NCI-H2081 (cell line): ENCODE measurements around the gene USP15.
"Not testable (repeated sequence)": the region's sequence is repeated elsewhere in the genome, so short reads cannot be mapped to it uniquely, and the experiment has no call there.

ENCODE experiments used
- DNase-seq, 2 experiments: peaks; one replicate each; lab custom pipeline; 2025; lab: John Stamatoyannopoulos, UW

USP15 gene

GRCh38 chr12:62448436-62448835, 188.2 kb downstream of the USP15 start:
- no peak for DNase-seq

- DNase-seq = not testable (repeated sequence)
These were observed 195.2 kb downstream of the USP15 start for GRCh38 chr12:62455429-62455828.

- no peak for DNase-seq
These were observed 198.4 kb downstream of the USP15 start for GRCh38 chr12:62458626-62459025.

GRCh38 chr12:62459976-62460375, 199.8 kb downstream of the USP15 start:
- DNase-seq = no peak

GRCh38 chr12:62461171-62461837, 201.1 kb downstream of the USP15 start:
- not testable (repeated sequence) for DNase-seq

- not testable (repeated sequence) for DNase-seq
These were observed 203.0 kb downstream of the USP15 start for GRCh38 chr12:62463252-62463651.
